Measurements from ENCODE around the gene GNMT.
"Not testable (repeated sequence)": the region's sequence is repeated elsewhere in the genome, so short reads cannot be mapped to it uniquely, and the experiment has no call there.

Gene GNMT

GRCh38 chr6:42978839-42979522 is 18.4 kb downstream of the GNMT start, which contains the start of gene PEX6:
TSS of gene PEX6 (minus strand) at chr6:42979181. CDS start at chr6:42979150, 31 bp downstream.
- DNase-seq: peak; percentile 90

DNA sequence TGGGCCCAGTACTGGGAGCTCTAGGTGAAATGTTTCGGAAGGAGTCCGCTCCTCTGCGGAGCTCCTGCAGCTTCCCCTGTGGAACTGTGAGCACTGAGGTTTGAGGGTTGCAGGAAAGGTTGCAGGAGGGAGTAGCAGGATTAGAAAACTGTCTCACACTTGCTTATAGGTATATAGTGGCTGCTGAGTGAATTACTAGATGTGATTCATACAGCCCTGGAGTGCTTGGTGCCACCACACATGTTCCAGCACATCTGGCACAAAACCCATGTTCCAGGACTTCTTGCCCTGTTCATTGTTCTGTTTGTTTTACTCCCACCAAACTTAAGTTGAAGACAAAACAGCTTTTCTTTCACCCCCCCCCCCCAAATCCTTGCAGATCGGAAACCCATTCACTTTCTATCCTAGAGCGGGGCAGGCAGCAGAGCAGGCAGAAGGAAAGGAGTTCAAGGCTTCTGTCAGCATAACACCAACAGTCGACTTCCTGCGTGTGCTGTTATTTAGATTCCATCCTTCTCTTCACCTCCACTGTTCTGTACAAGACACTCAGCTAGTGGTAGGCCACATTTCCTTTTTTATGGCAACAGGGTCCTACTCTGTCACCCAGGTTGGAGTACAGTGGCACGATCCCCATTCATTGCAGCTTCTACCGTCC is 19.1 kb downstream of the GNMT start:
- peak; percentile 19 for DNase-seq

- no peak for DNase-seq
Measured at GRCh38 chr6:42981836-42982235, 21.3 kb downstream of the GNMT start.

DNA sequence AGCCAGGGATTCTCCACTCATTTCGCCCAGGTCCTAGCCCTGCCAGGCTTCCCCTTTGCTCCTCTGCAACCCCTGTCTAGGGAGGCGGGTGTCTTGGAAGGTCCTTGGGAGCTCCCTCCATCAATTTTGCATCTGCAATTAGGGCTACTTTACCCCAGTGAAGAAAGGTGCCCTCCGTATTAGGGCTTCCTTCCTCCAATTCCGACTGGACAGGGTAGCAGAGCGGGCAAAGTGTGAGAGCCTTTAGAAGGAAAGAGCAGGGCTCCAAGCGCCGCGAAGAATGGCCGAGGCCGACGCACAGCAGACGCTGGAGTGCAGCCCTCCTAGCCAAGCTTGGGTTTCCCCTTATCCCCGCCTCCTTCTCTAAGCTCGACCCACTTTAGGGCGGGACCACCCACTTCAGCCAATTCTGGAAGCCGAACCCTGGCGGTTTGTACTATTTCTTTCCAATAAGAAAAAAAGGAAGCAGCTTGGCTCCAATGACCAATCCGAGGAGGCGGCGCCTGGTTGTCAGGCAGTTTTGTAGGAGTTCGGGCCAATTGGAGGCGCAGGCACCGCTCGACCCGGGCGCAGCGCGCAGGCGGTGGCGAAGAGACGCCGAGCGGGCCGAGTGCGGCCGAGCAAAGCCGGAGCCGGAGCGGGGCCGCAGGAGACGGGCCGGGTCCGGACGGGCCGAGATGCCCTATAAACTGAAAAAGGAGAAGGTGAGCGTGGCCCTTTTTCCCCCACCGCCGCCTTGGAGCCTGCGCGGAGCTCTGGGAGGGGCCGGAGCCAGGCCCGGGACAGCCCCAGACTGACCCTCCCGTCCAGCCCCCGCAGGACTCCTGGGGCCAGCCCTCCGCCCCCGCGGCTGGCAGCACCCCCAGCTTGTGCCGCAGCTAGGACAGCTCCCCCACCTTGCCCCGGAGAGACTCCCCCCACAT is 23.7 kb downstream of the GNMT start, which contains the start of gene PPP2R5D:
TSS of gene PPP2R5D (plus strand) at position 570 of the 923 bp plus-strand sequence. CDS start at position 678, 108 bp downstream.
- peak; percentile 98 for DNase-seq

- no peak for DNase-seq
Measured at GRCh38 chr6:42984924-42985475, 24.4 kb downstream of the GNMT start.

GRCh38 chr6:42987533-42988451 is 27.2 kb downstream of the GNMT start:
- no peak for DNase-seq

- DNase-seq: no peak
Measured at GRCh38 chr6:42988486-42989020, 28.0 kb downstream of the GNMT start.

DNA sequence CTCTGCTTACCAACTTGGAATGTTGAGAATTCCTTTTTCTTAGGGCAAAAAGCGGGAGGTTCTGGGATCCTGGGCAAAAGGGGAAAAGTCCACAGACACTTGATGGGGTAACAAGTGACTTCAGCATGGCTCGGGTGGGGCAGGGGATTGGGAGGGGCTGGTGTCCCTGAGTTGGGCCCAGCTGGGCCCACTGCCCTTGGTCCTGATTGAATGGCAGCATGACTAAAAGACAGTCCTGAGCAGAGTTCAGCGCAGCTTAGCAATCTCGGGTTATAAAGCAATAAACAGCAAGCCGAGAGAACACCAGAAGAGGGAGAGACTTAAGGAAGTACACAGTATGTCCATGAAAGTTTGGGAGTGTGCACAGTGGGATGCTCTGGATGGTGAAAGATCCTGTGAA is 29.4 kb downstream of the GNMT start:
- no peak for DNase-seq

DNA sequence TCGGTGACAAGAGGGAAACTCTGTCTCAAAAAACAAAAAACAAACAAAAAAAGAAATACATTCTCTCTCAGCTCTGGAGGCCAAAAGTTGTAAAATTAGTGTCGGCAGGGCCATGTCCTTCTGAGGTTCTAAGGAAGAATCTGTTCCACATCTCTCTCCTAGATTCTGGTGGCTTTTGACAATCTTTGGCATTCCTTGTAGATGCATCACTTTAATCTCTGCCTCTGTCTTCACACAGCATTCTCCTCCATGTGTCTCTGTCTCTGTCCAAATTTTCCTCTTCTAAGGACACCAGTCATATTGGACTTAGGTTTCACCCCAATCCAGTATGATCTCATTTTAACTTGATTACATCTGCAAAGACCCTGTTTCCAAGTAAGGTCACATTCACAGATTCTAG is 32.9 kb downstream of the GNMT start:
- no peak for DNase-seq

DNA sequence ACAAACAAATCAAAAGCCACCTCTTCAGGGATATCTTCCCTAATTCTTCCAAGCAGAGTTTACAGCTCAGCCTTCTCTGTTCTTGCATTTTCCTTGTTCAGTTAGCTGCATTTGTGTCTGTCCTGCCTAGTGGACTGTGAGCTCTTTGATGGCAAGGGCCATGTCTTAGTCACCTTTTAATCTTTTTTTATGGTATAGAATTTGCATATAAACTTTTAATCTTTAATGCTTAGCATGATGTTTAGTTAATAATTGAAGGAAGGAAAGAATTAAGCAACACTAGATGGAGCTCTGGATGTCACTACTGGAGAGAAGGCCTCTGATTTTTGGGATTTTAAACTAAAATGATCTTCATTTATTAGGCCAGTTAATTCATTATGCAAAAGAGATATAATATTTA is 36.0 kb downstream of the GNMT start:
- no peak for DNase-seq

- not testable (repeated sequence) for DNase-seq
Measured at GRCh38 chr6:42998205-42998604, 37.7 kb downstream of the GNMT start.

DNA sequence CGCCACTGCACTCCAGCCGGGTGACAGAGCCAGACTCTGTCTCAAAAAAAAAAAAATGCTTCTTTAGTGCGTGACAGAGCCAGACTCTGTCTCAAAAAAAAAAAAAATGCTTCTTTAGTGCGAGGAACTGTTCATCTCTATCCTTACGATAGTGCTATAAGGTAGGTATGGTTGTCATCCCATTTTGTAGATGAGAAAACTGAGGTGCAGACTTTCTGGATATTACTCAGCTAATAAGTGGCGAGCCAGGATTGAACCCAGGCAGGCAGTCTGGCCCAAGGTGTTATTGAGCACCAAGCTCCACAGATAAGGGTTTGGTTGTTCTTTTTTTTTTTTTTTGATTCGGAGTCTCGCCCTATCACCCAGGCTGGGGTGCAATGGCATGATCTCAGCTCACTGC is 41.3 kb downstream of the GNMT start:
- no peak for DNase-seq

GRCh38 chr6:43005844-43006243 is 45.3 kb downstream of the GNMT start:
- no peak for DNase-seq

DNA sequence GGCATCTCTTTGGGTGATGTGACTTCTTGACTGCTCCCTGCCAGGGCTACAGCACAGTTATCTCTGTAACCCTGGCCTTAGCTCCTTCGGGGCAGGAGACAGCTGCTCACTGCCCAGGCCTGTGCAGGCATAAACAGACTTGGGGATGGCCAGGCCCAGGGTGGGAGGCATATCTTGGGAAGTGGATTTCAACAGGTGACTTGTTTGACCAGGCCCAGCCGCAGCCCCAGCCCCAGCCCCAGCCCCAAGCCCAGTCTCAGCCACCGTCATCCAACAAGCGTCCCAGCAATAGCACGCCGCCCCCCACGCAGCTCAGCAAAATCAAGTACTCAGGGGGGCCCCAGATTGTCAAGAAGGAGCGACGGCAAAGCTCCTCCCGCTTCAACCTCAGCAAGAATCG is 45.7 kb downstream of the GNMT start:
- no peak for DNase-seq

DNA sequence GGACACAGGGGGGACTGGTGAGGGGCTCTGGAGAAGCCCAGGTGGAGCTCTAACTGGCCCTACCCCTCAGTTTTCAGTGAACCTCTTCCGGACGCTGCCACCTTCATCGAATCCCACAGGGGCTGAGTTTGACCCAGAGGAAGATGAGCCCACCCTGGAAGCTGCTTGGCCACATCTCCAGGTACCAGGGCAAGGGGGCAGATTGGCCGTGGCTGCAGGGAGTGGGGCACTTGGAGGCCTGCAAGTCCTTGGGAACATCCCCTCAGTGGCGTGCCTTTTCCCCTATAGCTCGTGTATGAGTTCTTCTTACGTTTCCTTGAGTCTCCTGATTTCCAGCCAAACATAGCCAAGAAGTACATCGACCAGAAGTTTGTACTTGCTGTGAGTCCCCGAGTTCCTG is 46.6 kb downstream of the GNMT start:
- DNase-seq: no peak

- peak; percentile 2 for DNase-seq
Measured at GRCh38 chr6:43009124-43009523, 48.6 kb downstream of the GNMT start.

DNA sequence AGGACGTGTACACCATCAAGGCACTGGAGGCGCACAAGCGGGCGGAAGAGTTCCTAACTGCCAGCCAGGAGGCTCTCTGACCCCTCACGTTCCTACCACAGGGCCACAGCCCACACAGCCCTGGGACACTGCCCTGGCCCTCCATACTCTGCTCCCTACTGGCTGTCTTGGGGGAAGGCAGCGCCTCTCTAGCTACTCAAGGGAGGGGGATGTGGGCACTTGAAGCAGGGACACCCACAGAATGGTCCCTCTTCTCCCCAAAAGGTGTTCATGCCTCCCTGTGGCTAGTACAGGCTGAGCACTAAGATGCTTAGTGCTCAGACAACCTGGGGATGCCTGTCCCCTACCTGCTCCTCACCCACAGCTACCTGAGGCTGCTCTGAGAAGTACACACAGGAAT is 50.7 kb downstream of the GNMT start:
- no peak for DNase-seq

- no peak for DNase-seq
Measured at GRCh38 chr6:43012364-43012763, 51.8 kb downstream of the GNMT start.

GRCh38 chr6:43013097-43013842 is 52.7 kb downstream of the GNMT start:
- DNase-seq: no peak

Measured in COR-L47 (cell line).